ENCODE results near the gene SMIM10L2A. TPM values are rescaled to one million over a fixed set of nuclear protein-coding genes. Genes with fewer than 3 reads are reported as not detected.

SMIM10L2A gene
- total and polyA plus RNA-seq, 2 of the 4 experiments (the other 2 are of a cell fraction), result under 0.01 to 0.10 TPM

GRCh38 chrX:135396109-135396508 lies 25.6 kb upstream of the SMIM10L2A start:
- DNase-seq, result peak; percentile 3
- no peak overlapping the region for H2BK5ac ChIP-seq (ENCODE audit: low read depth, low read length, poor library complexity, severe bottlenecking)
- no CpG with 5 or more reads among the region's 4 CpGs for WGBS, 2 experiments (ENCODE audit: extremely low coverage in 2 of 2, insufficient read length in 1 of 2)
- no peak overlapping the region for H3K27ac ChIP-seq (ENCODE audit: insufficient read depth, low read length)
- H3K14ac ChIP-seq (replicated peaks; ENCODE audit: low read depth, low read length), result no peak overlapping the region
- no peak overlapping the region for H3K4ac ChIP-seq (ENCODE audit: low read depth, low read length)
- no peak overlapping the region for H2AFZ ChIP-seq (replicated peaks; ENCODE audit: low read length, poor library complexity)
- no peak overlapping the region for H3K23ac ChIP-seq (ENCODE audit: low read depth, low read length)
- no peak overlapping the region for H4K5ac ChIP-seq (ENCODE audit: low read depth, low read length)
- intact Hi-C loops (cut with micrococcal nuclease), result no loop called here
- H2BK20ac ChIP-seq (ENCODE audit: low read depth, low read length), result no peak overlapping the region
- CTCF ChIA-PET, result no interaction called here
- no peak overlapping the region for H2AK5ac ChIP-seq (ENCODE audit: low read depth, low read length)
- no peak overlapping the region for H3K4me3 ChIP-seq (ENCODE audit: insufficient read depth, low read depth, low read length)
- H3K36me3 ChIP-seq (ENCODE audit: control insufficient read depth, insufficient read depth, low read length), result no peaks in the 10 kb centered on the region
- no peaks in the 10 kb centered on the region for H3K4me1 ChIP-seq (ENCODE audit: control insufficient read depth, insufficient read depth, low read length)
- H3K27me3 ChIP-seq (ENCODE audit: control insufficient read depth, insufficient read depth, low read length), result peaks cover 4% of the 10 kb centered on the region; the same call in 1 of the 2 replicates
- no peaks in the 10 kb centered on the region for H3K9me1 ChIP-seq (ENCODE audit: insufficient read depth, low read length)
- H3K9ac ChIP-seq (ENCODE audit: low read depth, low read length), result no peak overlapping the region
- POLR2A ChIA-PET (ENCODE audit: unreplicated experiment), result no interaction called here
- in situ Hi-C loops (cut with MboI; ENCODE audit: low sequenced_read_pairs), result no loop called here
- no TSS peak for BruUV-seq (replicated peaks)
- TF ChIP-seq MAZ (IDR thresholded peaks at IDR 0.05; ENCODE audit: borderline replicate concordance, low read depth, low read length) (no peak), BHLHE40 (IDR thresholded peaks at IDR 0.05; ENCODE audit: low read depth, low read length) (no peak), ELK1 (IDR thresholded peaks at IDR 0.05; ENCODE audit: borderline replicate concordance, low read depth, low read length) (no peak), MXI1 (IDR thresholded peaks at IDR 0.05; ENCODE audit: borderline replicate concordance, low read depth, low read length) (no peak), MAFK (IDR thresholded peaks at IDR 0.05; ENCODE audit: low read depth, low read length) (no peak), RCOR1 (IDR thresholded peaks at IDR 0.05; ENCODE audit: insufficient replicate concordance, low read length) (no peak), NFE2L2 (IDR thresholded peaks at IDR 0.05; ENCODE audit: low read depth, low read length) (no peak), POLR2A (IDR thresholded peaks at IDR 0.05; ENCODE audit: low read depth, low read length) (no peak), RFX5 (IDR thresholded peaks at IDR 0.05; ENCODE audit: low read depth, low read length) (no peak; the same call in 1 of the 2 replicates), SMC3 (IDR thresholded peaks at IDR 0.05; ENCODE audit: low read depth, low read length) (no peak), CTCF (conservative IDR thresholded peaks at IDR 0.05; ENCODE audit: low read depth, low read length) (no peak), FOS (IDR thresholded peaks at IDR 0.05; ENCODE audit: low read depth, low read length) (no peak), CHD1 (IDR thresholded peaks at IDR 0.05; ENCODE audit: low read depth, low read length) (no peak)
- no peak overlapping the region for H2BK15ac ChIP-seq (ENCODE audit: low read depth, low read length)
- no peak overlapping the region for H3K56ac ChIP-seq (ENCODE audit: extremely low read depth, insufficient read depth, low read length)
- no peak for ATAC-seq (ENCODE audit: low read depth)
- H4K8ac ChIP-seq (ENCODE audit: low read depth in 2 of 2, low read length in 2 of 2), result no peak overlapping the region
- H4K20me1 ChIP-seq (ENCODE audit: insufficient read depth, low read length), result no peaks in the 10 kb centered on the region
- no peak overlapping the region for H3K18ac ChIP-seq (ENCODE audit: low read depth, low read length)
- H2BK120ac ChIP-seq (ENCODE audit: low read depth, low read length), result no peak overlapping the region
- H3K9me3 ChIP-seq (ENCODE audit: control insufficient read depth, insufficient read depth, low read length), result no peaks in the 10 kb centered on the region
- no peak overlapping the region for H4K91ac ChIP-seq (ENCODE audit: insufficient read depth, low read depth, low read length)
- no peak overlapping the region for H2AK9ac ChIP-seq (replicated peaks; ENCODE audit: low read depth, low read length, poor library complexity)
- dilution Hi-C loops (cut with HindIII; ENCODE audit: low sequenced_read_pairs, unreplicated experiment), result no loop called here
- H3K79me1 ChIP-seq (ENCODE audit: low read depth in 1 of 2, low read length in 2 of 2), result no peaks in the 10 kb centered on the region
- no peak overlapping the region for H3K4me2 ChIP-seq (ENCODE audit: low read depth, low read length)
